GM18861 (cell line): ENCODE measurements around the gene NUDT12.

Experiments
- ATAC-seq: cut with Tn5 transposase; IDR thresholded peaks from one replicate; pipeline ENCODE4 v1.9.1; 2021; ENCODE audit not compliant: unreplicated experiment

Gene NUDT12

GRCh38 chr5:103541569-103541968 is 21.0 kb downstream of the NUDT12 start:
- no peak for ATAC-seq

- ATAC-seq, result no peak
Observed at GRCh38 chr5:103541114-103541513, 21.5 kb downstream of the NUDT12 start.

DNA sequence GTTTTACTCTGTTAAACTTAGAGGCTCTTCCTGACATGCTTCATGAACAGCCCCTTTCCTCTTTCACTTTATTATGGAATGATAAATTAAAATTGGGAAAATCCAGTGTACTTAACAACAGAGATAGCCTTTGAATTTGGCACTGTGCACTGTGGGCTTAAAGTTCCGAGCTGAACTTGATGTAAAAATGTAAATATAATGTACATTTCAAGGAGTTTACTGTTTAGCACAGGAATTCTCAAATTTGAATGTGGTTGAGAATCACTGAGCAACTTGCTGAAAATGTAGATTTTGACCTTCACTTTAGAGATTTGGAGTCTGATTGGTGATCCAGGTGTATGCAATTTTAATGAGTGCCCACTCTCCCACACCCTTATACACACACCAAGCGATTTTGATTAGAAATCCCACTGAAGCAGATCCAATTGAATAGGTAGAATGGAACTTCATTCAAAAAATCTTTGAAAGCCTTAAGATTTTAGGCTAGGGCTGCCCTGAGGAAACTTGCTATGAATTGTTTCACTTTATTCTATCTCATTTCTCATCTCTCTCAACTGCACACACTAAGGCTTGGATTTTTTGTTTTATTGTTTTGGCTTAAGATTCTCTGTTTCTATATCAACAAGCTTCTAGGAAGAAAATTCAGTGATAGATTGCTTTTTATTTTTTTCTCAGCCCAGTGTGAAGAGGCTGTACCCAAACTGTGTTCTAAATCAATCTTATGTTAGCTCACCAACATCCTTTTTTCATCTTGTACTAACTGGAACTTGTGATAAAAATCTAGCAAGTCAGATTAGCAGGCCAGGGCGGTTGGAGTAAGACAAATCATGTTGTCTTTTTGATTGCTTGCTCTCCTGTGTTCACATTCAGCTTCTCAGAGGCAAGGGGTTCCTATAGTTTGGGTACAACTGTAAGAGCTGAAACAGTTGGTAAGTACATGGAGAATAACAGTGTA is 22.9 kb downstream of the NUDT12 start:
- no peak for ATAC-seq

GRCh38 chr5:103532086-103532734 is 30.4 kb downstream of the NUDT12 start:
- no peak for ATAC-seq

GRCh38 chr5:103526164-103526915 is 36.2 kb downstream of the NUDT12 start:
- ATAC-seq, result no peak

- ATAC-seq, result no peak
Observed at GRCh38 chr5:103525361-103525760, 37.2 kb downstream of the NUDT12 start.

- no peak for ATAC-seq
Observed at GRCh38 chr5:103523319-103523718, 39.3 kb downstream of the NUDT12 start.

DNA sequence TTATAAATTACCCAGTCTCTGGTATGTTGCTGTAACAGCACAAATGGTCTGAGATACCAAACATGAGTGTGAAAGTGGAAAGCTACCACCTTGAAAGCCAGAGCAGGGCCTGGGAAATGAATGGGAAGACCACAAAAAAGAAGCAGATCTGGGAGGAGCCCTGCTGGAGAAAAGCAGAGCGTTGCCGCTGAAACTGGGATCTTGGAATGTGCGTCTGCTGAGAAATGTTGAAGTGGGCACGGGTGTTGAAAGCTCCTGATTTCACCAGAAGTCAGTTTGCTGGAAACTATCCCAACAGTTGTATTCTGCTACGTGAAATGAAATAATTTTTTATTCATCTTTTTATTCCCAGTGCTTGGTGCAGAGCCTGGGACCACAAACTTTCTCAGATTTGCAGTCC is 40.0 kb downstream of the NUDT12 start:
- no peak for ATAC-seq

DNA sequence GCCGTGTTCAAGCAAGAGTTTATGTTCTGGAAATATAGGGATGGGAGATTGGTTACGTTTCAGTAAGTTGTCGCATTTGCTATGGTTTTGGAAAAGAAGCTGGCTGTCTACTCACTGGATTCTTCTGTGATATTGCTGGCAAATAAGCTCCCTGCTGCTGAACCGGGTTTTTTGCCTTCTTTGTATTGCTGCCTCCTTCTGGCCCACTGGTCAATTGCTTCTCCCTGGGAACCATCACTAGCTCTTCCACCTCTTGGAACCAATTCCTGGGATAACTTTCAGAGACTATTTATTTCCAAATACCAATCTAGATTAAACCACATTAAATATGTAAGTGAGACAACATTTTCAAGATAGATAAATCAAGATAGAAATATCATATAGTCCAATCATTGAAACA is 43.0 kb downstream of the NUDT12 start:
- ATAC-seq, result no peak

GRCh38 chr5:103514371-103514770 is 48.2 kb downstream of the NUDT12 start:
- ATAC-seq, result no peak

DNA sequence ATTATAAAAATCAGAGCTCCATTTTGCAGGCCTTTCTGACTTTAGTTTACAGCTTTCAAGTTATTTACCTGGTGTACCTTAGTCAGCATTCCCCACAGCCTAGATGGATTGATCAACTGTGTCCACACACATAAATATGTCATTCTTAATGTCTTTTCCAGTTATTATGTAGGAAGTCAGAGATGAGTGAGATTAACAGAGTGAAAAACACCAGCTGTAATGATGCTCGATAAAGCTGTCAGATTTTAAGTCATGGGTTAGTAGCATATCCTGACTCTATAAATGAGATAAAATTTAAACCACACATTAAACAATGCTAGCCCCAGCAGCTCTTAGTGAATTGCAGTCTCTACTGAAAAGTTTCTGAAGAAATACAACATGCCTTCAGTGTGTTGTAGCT is 48.9 kb downstream of the NUDT12 start:
- no peak for ATAC-seq

- ATAC-seq, result no peak
Observed at GRCh38 chr5:103512500-103512899, 50.1 kb downstream of the NUDT12 start.

- ATAC-seq, result no peak
Observed at GRCh38 chr5:103511554-103511885, 51.1 kb downstream of the NUDT12 start.

GRCh38 chr5:103510851-103511553 is 51.6 kb downstream of the NUDT12 start:
- ATAC-seq, result no peak

DNA sequence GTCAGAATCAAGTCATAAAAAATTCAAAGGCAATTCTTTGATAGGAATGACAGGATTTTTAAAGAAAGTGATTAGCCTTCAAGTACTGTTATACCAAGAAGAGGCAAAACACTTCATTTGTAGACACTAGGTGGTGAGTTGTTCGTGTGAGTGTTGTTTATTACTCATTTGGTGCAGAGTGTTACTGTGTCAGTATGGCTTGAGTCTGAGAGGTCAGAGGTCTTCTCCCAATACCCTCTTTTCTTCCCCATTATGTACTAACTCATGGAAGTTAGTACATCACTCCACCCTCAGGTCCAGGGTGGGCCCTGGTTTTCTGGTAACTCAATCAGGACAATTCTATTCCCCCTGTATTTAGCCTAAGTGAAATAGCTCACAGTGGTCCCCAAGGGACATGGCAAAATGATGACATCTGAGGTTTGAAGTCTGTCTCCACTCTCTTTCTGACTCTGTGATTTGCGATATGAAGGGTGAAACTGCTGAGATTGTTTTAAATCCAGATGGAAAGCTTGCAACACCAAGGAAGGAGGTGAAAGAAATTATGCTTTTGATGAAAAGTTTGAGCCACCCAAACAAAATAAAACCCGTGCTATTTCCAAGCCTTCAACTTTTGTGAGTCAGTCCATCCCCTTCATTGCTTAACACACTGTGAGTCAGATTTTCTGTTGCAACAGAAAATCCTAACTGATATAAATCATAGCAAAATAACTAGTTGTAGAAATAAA is 56.8 kb downstream of the NUDT12 start:
- no peak for ATAC-seq

DNA sequence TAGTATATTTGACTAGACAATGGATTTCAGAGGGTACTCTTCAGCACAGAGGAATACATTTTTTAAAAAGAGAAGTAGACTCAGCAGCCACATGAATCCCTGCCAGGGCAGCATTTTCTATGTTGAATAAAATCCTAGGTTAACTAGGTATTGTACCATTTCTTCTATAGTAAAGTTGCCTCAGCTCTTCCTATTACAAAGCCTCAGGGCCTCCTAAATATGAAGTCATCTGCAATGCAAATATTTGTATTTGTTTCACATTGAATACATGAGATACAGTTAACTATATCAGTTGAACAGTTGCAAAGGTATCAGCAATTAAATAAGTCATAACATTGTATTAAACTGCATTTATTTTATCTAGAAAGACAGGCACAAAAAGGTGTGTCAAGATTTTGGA is 59.5 kb downstream of the NUDT12 start:
- ATAC-seq, result no peak

GRCh38 chr5:103502662-103503061 is 59.9 kb downstream of the NUDT12 start:
- no peak for ATAC-seq
